Measurements from ENCODE around the gene TUB. TPM values are rescaled to one million over a fixed set of nuclear protein-coding genes. Genes with fewer than 3 reads are reported as not detected.

TUB gene
- total RNA-seq, 1 donor from 2014 or later, result 0.29 TPM

DNA sequence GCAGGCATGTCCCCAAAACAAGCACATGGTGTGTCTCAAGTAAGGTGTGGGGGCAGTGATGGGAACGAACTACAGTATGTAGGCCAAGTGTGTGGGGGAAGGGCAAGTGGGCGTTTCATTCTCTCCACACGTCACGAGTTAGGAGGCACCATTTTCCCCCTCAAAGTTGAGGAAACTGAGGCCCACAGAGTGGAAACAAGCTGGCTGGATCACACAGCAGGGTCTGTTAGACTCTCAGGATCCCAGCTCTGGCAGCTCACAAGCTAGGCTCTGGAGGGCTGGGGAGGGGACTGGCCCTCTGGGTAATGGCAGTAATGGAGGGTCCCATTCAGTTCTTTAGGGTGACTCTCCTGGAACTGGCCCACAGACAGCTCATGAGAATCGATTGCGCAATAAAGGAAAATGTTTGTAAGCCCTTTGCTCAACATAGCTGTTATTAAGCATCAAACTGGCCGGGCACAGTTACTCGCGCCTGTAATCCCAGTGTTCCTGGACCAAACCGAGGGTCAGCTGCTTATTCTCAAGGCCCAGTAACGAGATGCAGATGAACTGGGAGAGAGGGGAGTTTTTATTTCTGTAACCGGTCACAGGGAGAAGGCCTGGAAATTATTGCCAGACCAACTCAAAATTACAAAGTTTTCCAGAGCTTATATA lies 24.1 kb upstream of the TUB start:
- Mint-ChIP-seq H3K27ac (no peak overlapping the region), H3K4me3 (no peak overlapping the region), H3K36me3 (ENCODE audit: low read depth) (no peaks in the 10 kb centered on the region)

DNA sequence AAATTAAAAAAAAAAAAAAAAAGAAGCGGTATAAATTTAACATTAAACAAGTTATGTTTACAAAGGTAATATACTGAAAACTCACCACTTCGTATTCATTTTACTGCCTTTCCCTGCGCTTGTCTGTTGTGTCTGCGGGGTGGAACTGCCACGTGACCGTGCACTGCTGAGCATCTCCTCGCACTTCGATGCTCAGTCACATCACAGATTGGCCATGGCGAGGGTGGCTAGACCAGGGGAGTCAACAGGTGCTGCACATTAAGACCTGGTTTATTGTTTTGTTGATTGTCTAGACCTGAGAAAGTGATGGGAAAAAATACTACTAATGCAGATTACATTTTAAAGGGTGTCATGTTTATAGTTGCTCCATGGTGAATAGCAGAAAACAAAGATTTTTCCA lies 22.8 kb upstream of the TUB start:
- DNase-seq (ENCODE audit: low spot score), result no peak
- Mint-ChIP-seq H3K27ac (no peak overlapping the region), H3K9me3 (no peaks in the 10 kb centered on the region), H3K4me1 (ENCODE audit: low read depth) (peaks cover 6% of the 10 kb centered on the region), H3K36me3 (ENCODE audit: low read depth) (no peaks in the 10 kb centered on the region), H3K4me3 (no peak overlapping the region), H3K27me3 (ENCODE audit: insufficient read depth) (peaks cover 2% of the 10 kb centered on the region)
- intact Hi-C loops (cut with micrococcal nuclease), result no loop called here

More for the DNA sequence above, 24.1 kb upstream of the TUB start:
- peaks cover 2% of the 10 kb centered on the region for H3K27me3 Mint-ChIP-seq (ENCODE audit: insufficient read depth)
- H3K9me3 Mint-ChIP-seq, result no peaks in the 10 kb centered on the region
- peaks cover 6% of the 10 kb centered on the region for H3K4me1 Mint-ChIP-seq (ENCODE audit: low read depth)
- intact Hi-C loops (cut with micrococcal nuclease), result no loop called here
- no peak for DNase-seq (ENCODE audit: low spot score)

DNA sequence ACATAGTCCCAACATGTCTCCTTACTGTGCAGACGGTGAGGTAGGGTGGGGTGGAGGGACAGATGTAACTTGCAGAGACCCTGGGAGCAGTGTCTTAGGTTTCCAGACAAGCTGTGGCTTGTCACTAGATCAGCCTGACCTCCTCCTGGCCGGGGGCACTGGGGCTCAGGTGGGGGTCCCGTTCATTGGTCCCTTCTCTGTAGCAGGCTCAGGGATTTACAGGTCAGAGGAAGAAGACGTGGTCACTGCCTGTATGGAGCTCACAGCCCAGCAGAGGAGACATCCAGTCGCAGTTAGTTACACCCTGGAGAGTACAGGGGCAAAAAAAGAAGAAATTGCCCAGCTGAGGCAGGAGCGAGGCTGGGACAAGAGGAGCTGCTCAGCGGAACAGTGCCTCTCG lies 22.0 kb upstream of the TUB start:
- Mint-ChIP-seq H3K9me3 (no peaks in the 10 kb centered on the region), H3K4me3 (no peak overlapping the region), H3K36me3 (ENCODE audit: low read depth) (no peaks in the 10 kb centered on the region), H3K4me1 (ENCODE audit: low read depth) (peaks cover 6% of the 10 kb centered on the region), H3K27ac (no peak overlapping the region), H3K27me3 (ENCODE audit: insufficient read depth) (peaks cover 2% of the 10 kb centered on the region)
- no peak for DNase-seq (ENCODE audit: low spot score)
- intact Hi-C loops (cut with micrococcal nuclease), result no loop called here

DNA sequence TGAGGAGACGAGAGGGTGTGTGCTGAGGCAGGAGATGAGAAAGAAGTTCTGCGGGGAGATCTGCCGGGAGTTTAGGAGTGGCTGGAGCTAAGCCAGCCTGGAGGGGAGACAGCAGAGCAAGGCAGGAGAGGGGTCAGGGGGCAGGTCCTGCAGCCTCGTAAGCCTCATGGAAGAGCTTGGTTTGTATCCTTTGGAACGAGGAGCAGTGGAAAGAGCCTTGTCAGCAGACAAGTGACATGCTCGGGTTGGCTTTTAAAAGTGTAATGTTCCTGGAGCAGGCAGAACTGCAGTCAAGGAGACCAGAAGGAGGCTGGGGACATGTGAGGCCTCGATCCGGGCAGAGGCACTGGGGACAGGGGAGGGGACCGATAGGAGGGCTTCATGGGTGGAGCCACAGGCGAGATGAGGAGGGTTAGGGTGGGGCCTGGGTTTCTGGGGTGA lies 21.4 kb upstream of the TUB start:
- H3K9me3 Mint-ChIP-seq, result no peaks in the 10 kb centered on the region
- DNase-seq (ENCODE audit: low spot score), result no peak

DNA sequence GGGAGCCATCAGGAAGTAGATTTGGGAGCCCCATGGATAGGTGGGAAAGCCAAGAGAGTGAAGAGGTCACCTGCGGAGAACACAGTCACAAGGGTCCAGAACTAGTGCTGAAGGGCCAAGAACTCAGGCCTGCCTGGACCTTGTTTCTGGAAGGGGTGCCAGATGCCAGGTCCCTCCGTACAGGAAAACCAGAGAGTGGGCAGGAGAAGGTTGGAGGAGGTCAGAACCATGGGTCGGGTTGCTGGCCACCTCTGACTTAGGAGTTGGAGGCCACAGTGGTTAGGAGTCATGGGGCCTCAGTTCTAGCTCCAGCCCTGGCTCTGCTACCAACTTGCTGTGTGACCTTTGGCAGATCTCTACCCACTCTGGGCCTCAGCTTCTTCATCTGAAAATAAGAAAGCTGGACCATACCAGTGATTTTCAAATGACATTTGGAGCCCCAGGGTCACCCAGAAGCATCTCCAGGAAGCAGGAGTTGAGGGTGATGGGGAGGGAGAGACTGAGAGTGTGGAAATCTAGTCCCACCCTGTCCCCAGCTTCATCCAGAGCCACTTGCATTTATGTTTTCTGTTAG lies 20.8 kb upstream of the TUB start:
- Mint-ChIP-seq H3K27ac (no peak overlapping the region), H3K36me3 (ENCODE audit: low read depth) (no peaks in the 10 kb centered on the region), H3K27me3 (ENCODE audit: insufficient read depth) (no peaks in the 10 kb centered on the region), H3K9me3 (no peaks in the 10 kb centered on the region), H3K4me3 (no peak overlapping the region), H3K4me1 (ENCODE audit: low read depth) (peaks cover 6% of the 10 kb centered on the region)
- no peak for DNase-seq (ENCODE audit: low spot score)
- intact Hi-C loops (cut with micrococcal nuclease), result no loop called here

More for the DNA sequence above, 21.4 kb upstream of the TUB start:
- H3K27ac Mint-ChIP-seq, result no peak overlapping the region
- no peaks in the 10 kb centered on the region for H3K36me3 Mint-ChIP-seq (ENCODE audit: low read depth)
- no peaks in the 10 kb centered on the region for H3K27me3 Mint-ChIP-seq (ENCODE audit: insufficient read depth)
- intact Hi-C loops (cut with micrococcal nuclease), result no loop called here
- peaks cover 6% of the 10 kb centered on the region for H3K4me1 Mint-ChIP-seq (ENCODE audit: low read depth)
- H3K4me3 Mint-ChIP-seq, result no peak overlapping the region

DNA sequence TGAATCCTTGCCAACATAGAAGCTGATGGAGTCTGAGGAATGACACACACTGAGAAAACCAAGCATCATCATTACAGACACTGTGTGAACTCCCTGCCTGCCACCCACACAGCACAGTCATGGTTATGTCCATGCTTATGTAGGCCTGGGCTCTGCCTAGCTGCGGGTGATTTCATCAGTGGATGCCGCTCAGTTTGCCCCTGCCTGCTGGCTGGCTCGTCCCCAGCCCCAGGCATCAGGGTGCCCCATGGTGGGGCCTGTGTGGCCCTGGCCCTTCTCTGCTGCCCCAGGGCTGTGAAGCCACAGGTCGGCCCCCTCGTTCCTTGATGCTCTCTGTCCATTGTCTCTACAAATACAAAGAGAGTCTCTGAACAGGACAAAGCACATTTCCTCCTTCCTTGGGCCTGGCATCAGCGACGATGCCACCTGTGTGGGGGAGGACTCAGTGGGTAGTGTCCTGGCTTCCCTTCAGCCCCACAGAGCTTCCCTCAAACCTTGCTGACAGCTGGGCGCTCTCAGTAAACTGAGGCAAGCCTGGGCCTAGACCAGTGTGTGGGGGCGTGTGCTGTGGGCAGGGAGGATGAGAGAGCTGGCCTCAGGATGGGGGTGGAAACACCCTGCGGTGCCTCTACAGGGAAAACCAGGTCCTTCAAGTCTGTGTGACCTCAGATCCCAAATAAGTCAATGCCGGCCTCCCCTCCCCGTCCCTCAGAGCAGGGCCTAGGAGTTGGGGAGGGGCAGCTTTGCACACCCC lies 20.0 kb upstream of the TUB start:
- intact Hi-C loops (cut with micrococcal nuclease), result no loop called here
- Mint-ChIP-seq H3K36me3 (ENCODE audit: low read depth) (no peaks in the 10 kb centered on the region), H3K4me3 (no peak overlapping the region), H3K27me3 (ENCODE audit: insufficient read depth) (no peaks in the 10 kb centered on the region), H3K4me1 (ENCODE audit: low read depth) (peaks cover 6% of the 10 kb centered on the region), H3K27ac (no peak overlapping the region), H3K9me3 (no peaks in the 10 kb centered on the region)
- DNase-seq (ENCODE audit: low spot score), result no peak

DNA sequence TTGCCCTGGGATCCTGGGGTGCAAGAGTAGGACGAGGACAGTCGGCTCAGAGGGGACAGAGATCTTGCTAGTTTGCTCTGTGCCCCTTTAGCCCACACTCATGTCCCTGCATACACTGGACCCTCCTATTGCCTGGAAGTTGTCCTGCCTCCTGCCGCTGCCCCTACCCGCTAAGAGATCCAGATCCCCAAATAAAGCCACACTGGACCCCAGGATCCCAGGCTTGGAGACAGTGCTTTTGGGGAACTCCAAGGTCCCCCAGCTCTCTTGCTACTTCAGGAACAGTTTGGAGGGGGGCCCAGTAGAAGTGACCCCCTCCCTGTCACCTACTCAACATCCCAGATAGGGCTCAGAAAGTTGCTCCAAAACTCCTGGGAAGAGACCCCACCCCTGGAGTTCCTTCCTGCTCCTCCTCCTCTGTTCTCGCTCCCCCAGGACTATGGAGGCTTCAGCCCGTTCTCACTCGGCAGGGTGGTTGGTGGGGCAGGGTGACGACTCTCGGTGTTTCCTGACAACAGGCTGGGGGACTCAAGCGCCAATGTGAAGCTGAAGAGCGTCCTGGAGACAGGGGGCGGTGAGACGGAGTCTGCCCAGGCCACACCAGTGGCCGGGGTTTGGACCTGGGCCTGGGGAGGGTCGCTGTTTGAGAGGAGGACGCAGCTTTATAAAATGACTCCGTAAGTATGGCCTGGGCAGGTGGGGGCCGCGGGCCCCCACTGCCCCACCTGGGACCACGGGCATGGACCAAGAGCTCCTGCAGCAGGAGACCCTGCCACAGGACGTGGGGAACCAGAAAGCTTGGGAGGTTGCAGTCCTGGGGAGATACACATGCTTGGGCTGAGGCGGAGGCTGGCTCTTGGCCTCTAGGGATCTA lies 19.2 kb upstream of the TUB start:
- Mint-ChIP-seq H3K4me1 (ENCODE audit: low read depth) (peaks cover 6% of the 10 kb centered on the region), H3K27ac (no peak overlapping the region), H3K27me3 (ENCODE audit: insufficient read depth) (no peaks in the 10 kb centered on the region), H3K9me3 (no peaks in the 10 kb centered on the region), H3K36me3 (ENCODE audit: low read depth) (no peaks in the 10 kb centered on the region), H3K4me3 (no peak overlapping the region)
- DNase-seq (ENCODE audit: low spot score), result no peak
- intact Hi-C loops (cut with micrococcal nuclease), result no loop called here

DNA sequence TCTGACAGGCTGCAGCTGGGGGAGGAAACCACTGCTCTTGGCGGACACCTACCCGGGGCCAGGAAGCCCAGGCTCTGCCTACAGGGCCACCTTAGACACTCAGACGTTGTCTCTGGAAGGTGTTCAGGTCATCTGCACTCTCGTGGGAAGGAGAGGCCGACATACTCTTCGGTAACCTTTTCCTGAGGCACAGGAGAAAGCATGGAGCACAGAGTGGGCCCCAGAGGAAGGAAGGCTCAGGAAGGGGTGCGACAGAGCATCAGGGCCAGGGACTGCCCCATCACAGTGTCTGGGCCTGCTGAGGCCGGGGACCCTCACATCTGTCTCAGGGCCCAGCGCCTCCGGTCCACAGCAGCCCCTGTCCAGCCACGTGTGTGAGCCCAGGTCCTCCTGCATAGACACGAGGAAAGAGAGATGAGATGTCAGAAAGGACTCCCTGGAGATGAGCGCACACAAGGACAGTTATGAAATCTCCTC lies 18.2 kb upstream of the TUB start:
- Mint-ChIP-seq H3K4me1 (ENCODE audit: low read depth) (peaks cover 6% of the 10 kb centered on the region), H3K9me3 (no peaks in the 10 kb centered on the region), H3K36me3 (ENCODE audit: low read depth) (no peaks in the 10 kb centered on the region), H3K27me3 (ENCODE audit: insufficient read depth) (no peaks in the 10 kb centered on the region), H3K27ac (no peak overlapping the region), H3K4me3 (no peak overlapping the region)
- intact Hi-C loops (cut with micrococcal nuclease), result no loop called here
- no peak for DNase-seq (ENCODE audit: low spot score)

DNA sequence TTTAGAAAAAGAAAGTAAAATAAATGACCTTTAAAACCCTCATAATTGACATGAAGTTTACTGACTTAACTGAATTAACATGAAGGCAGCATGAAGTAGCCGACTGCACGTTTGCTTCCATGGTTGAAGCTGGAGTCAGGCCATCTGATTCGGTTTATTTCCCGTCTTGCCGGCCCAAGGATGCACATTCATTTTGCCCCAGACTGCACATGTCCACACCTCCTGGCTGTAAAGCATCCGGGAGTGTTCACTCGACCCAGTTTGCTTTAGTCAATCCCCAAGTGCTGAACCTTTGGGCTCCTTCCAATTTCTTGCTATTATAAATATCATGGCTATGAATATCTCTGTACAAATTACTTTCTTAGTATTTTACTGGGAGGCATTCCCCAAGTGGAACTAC lies 17.7 kb upstream of the TUB start:
- DNase-seq (ENCODE audit: low spot score), result no peak

DNA sequence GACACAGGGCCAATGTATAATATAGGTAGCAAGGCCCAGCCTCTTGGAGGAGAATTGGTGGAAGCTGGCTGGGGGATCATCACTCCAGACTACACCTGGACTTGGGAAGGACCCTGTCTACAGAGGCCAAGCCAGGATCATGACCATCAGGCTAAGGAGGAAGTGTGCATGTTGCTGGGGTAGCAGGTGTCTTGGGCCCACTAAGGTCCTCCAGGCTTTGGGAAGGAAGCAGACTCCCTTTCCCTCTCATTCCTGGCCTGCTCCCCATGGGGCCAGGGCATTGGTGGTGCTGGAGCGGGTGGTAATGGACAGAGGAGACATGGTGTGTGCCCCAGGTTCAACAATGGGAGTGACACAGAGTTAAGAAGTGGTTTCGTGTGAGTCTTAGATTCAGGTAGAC lies 16.0 kb upstream of the TUB start:
- Mint-ChIP-seq H3K27ac (no peak overlapping the region), H3K4me1 (ENCODE audit: low read depth) (no peaks in the 10 kb centered on the region), H3K36me3 (ENCODE audit: low read depth) (no peaks in the 10 kb centered on the region), H3K4me3 (no peak overlapping the region), H3K9me3 (no peaks in the 10 kb centered on the region), H3K27me3 (ENCODE audit: insufficient read depth) (no peaks in the 10 kb centered on the region)
- intact Hi-C loops (cut with micrococcal nuclease), result no loop called here
- no peak for DNase-seq (ENCODE audit: low spot score)

More for the DNA sequence above, 17.7 kb upstream of the TUB start:
- intact Hi-C loops (cut with micrococcal nuclease), result no loop called here
- H3K4me1 Mint-ChIP-seq (ENCODE audit: low read depth), result peaks cover 3% of the 10 kb centered on the region
- H3K27ac Mint-ChIP-seq, result no peak overlapping the region
- no peaks in the 10 kb centered on the region for H3K36me3 Mint-ChIP-seq (ENCODE audit: low read depth)
- H3K4me3 Mint-ChIP-seq, result no peak overlapping the region
- no peaks in the 10 kb centered on the region for H3K9me3 Mint-ChIP-seq
- no peaks in the 10 kb centered on the region for H3K27me3 Mint-ChIP-seq (ENCODE audit: insufficient read depth)

DNA sequence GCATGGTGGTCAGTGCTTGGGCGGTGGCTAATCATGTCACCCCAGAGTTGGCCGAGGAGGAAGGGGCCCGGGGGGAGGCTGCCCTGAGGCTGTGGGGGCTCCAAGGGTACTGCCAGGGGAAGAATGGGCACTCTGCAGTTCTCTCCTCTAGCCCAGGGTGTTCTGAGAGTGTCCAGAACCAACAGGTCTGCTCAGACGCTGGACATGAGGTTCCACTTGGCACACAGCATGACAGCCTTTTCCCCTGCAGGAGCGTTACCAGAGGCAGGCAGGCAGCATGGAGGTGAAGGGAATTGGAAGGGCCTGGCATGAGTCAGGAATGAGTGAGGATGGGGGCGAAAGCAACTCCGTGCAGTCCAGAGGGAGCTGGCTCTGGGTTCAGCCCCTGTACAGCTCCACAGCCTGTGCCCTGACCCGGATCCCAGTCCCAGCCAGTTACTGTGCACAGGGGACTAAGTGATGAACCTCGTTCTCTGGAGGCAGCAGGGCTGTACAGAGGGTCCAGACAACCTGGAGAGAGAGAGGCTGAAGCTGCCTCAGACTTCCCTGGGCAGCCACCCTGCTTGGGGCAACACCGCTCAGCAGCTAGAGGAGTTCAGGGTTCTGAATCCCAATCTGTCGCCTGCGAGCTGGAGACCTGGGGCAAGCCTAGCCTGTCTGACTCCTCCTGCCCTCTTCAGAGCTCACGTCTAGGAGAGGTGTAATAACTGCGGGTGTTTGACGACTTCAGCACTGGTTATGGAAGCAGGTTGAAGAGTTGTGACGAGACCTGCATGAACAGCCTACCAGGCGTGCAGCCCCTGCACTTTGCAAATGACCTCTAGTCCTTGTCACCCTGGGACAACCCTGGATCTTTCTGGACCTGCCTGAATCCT lies 14.7 kb upstream of the TUB start:
- Mint-ChIP-seq H3K36me3 (ENCODE audit: low read depth) (no peaks in the 10 kb centered on the region), H3K9me3 (no peaks in the 10 kb centered on the region), H3K4me1 (ENCODE audit: low read depth) (no peaks in the 10 kb centered on the region), H3K27me3 (ENCODE audit: insufficient read depth) (no peaks in the 10 kb centered on the region), H3K27ac (no peak overlapping the region), H3K4me3 (no peak overlapping the region)
- DNase-seq (ENCODE audit: low spot score), result no peak
- intact Hi-C loops (cut with micrococcal nuclease), result no loop called here

DNA sequence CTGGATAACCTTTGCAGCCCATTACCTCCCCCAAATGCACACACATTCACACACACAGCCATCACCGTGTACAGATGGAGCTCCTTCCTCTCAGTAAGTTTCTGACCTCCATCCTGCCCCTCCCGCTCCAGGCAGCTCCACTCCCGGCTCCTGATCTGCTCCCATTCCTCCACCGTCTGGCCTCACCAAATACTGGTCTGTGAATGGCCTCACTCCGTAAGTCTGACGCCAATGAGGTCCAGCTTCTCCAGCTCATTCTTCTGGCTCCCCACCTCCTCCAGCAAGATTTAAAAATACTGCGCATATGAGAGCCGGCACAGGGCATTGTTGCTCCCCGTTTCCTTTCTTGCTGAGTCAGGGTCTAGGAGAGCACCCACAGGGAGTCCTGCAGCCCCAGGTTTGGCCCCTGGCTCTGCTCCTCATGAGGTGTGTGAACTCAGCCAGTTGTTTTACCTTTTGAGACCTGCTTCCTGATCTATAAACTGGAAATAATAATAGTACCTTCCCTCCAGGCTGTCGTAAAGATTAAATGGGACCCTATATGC lies 14.0 kb upstream of the TUB start:
- Mint-ChIP-seq H3K27me3 (ENCODE audit: insufficient read depth) (peaks cover 2% of the 10 kb centered on the region), H3K27ac (no peak overlapping the region), H3K36me3 (ENCODE audit: low read depth) (no peaks in the 10 kb centered on the region), H3K4me3 (no peak overlapping the region), H3K4me1 (ENCODE audit: low read depth) (no peaks in the 10 kb centered on the region), H3K9me3 (no peaks in the 10 kb centered on the region)
- DNase-seq (ENCODE audit: low spot score), result no peak
- intact Hi-C loops (cut with micrococcal nuclease), result no loop called here

Measured in activated T-helper 1 cell treated with anti-CD3 and anti-CD28 coated beads, Interleukin-12 subunit alpha, Interleukin-12 subunit beta, Interleukin-2, Interleukin-4 antibody, amounts not matched to agents 30 ng/mL and 10 ng/mL and 1 ng/mL, durations not matched to agents 14 hours and 24 hours and 36 hours (primary cell).